H1 (cell line): ENCODE results near the gene GNAL. TPM values are rescaled to one million over a fixed set of nuclear protein-coding genes. Genes with fewer than 3 reads are reported as not detected.

Experiments used
- CTCF ChIA-PET: fragments of 300-600 bp; sonication (Branson Sonifier 250); formaldehyde crosslinking; loops from one replicate; lab custom pipeline; 2021; ENCODE audit not compliant: partially characterized antibody; lab: Charles Lee
- POLR2A ChIA-PET: fragments of 300-600 bp; sonication (Branson Sonifier 250); formaldehyde crosslinking; loops from one replicate; lab custom pipeline; 2021; ENCODE audit warnings: inconsistent platforms; ENCODE audit not compliant: partially characterized antibody; lab: Charles Lee
- DNase-seq, 2 experiments: peaks; one replicate each; pipeline versions ENCODE4 v3.0.0 to v3.0.0-alpha.2; 2010 to 2022; ENCODE audit warnings: low spot score in 2 of 2, low read depth in 1 of 2, mixed read lengths in 1 of 2
- FAIRE-seq: peaks from 2 replicates; lab custom pipeline; 2011; peaks lifted over from hg19 to GRCh38; lab: Jason Lieb, UNC
- H2AFZ ChIP-seq: 2 replicates; pipeline ENCODE4 v1.8.1; 2012; ENCODE audit warnings: low read length, inconsistent platforms
- H2AK5ac ChIP-seq: 2 replicates; pipeline ENCODE4 v1.6.1; 2013; ENCODE audit warnings: low read depth, low read length
- H2BK120ac ChIP-seq: replicated peaks from 2 replicates; pipeline ENCODE3; 2013; ENCODE audit warnings: low read depth, low read length, inconsistent platforms
- H2BK12ac ChIP-seq: 2 replicates; pipeline ENCODE4 v1.6.1; 2013; ENCODE audit warnings: low read depth, low read length
- H2BK15ac ChIP-seq: 2 replicates; pipeline ENCODE4 v1.6.1; 2013; ENCODE audit warnings: low read length
- H2BK20ac ChIP-seq: 2 replicates; pipeline ENCODE4 v1.6.1; 2013; ENCODE audit warnings: low read length
- H2BK5ac ChIP-seq: 2 replicates; pipeline ENCODE4 v1.6.1; 2013; ENCODE audit warnings: low read depth, low read length
- H3K14ac ChIP-seq: 2 replicates; pipeline ENCODE4 v1.6.1; 2013; ENCODE audit warnings: inconsistent platforms; ENCODE audit not compliant: insufficient read length
- H3K18ac ChIP-seq: 2 replicates; pipeline ENCODE4 v1.6.1; 2013; ENCODE audit warnings: low read length; ENCODE audit errors: extremely low read depth
- H3K23ac ChIP-seq: 2 replicates; pipeline ENCODE4 v1.6.1; 2013; ENCODE audit warnings: inconsistent platforms; ENCODE audit not compliant: insufficient read length
- H3K23me2 ChIP-seq: 2 replicates; pipeline ENCODE4 v1.6.1; 2013; ENCODE audit warnings: low read depth, low read length
- H3K27ac ChIP-seq: 2 replicates; pipeline ENCODE4 v1.6.1; 2011; ENCODE audit warnings: low read depth, low read length, inconsistent platforms
- H3K27me3 ChIP-seq, 4 experiments: replicated peaks in 1 of 4; 1 replicate in 1 of 4; 2 replicates in 3 of 4; pipeline versions ENCODE4 v1.6.1 to v1.8.1; 2011 to 2013; ENCODE audit warnings: low read length in 3 of 4, mild to moderate bottlenecking in 3 of 4, inconsistent platforms in 2 of 4, mixed read lengths in 2 of 4, moderate library complexity in 1 of 4; ENCODE audit not compliant: control insufficient read depth in 3 of 4, insufficient read depth in 3 of 4; ENCODE audit errors: extremely low read depth in 1 of 4
- H3K36me3 ChIP-seq, 4 experiments: 2 replicates each; pipeline versions ENCODE4 v1.6.1 to v1.8.1; 2011 to 2013; ENCODE audit warnings: mild to moderate bottlenecking in 4 of 4, low read length in 3 of 4, moderate library complexity in 2 of 4, control low read depth in 1 of 4, inconsistent platforms in 1 of 4; ENCODE audit not compliant: insufficient read depth in 4 of 4, control insufficient read depth in 2 of 4
- H3K4ac ChIP-seq: replicated peaks from 2 replicates; pipeline ENCODE3; 2013; ENCODE audit warnings: low read length, low read depth, mixed read lengths, inconsistent platforms; ENCODE audit not compliant: insufficient read length
- H3K4me1 ChIP-seq, 4 experiments: replicated peaks in 1 of 4; 1 replicate in 1 of 4; 2 replicates in 3 of 4; pipeline versions ENCODE4 v1.6.1 to v1.8.1; 2011 to 2013; ENCODE audit warnings: low read length in 3 of 4, inconsistent platforms in 2 of 4, mixed read lengths in 1 of 4; ENCODE audit not compliant: insufficient read depth in 4 of 4, control insufficient read depth in 3 of 4
- H3K4me2 ChIP-seq, 2 experiments: 2 replicates each; pipeline versions ENCODE4 v1.6.1 to v1.8.1; 2011 to 2013; ENCODE audit warnings: low read depth in 2 of 2, low read length in 2 of 2, control low read depth in 1 of 2, inconsistent platforms in 1 of 2, mild to moderate bottlenecking in 1 of 2; ENCODE audit not compliant: insufficient read depth in 1 of 2
- H3K4me3 ChIP-seq, 4 experiments: fragments of 200-600, 300-600 bp in 1 of 4; sonication (generic), shearing (Covaris generic), sonication (Bioruptor Twin) in 1 of 4; 2 replicates each; pipeline versions ENCODE4 v1.5.1 to v1.8.1; 2011 to 2016; ENCODE audit warnings: low read length in 4 of 4, low read depth in 3 of 4, control low read depth in 2 of 4, inconsistent platforms in 2 of 4, mild to moderate bottlenecking in 2 of 4, mixed read lengths in 1 of 4, moderate library complexity in 1 of 4; ENCODE audit not compliant: insufficient read depth in 2 of 4; ENCODE audit errors: extremely low read depth in 1 of 4
- H3K56ac ChIP-seq: replicated peaks from 2 replicates; pipeline ENCODE3; 2013; ENCODE audit warnings: low read depth, mild to moderate bottlenecking, mixed read lengths, low read length, inconsistent platforms; ENCODE audit not compliant: insufficient read length
- H3K79me1 ChIP-seq: 2 replicates; pipeline ENCODE4 v1.6.1; 2013; ENCODE audit warnings: low read depth, low read length, control low read depth
- H3K79me2 ChIP-seq, 2 experiments: 2 replicates each; pipeline versions ENCODE4 v1.6.1 to v1.8.1; 2012 to 2013; ENCODE audit warnings: low read length in 2 of 2, mild to moderate bottlenecking in 2 of 2, inconsistent platforms in 1 of 2; ENCODE audit not compliant: insufficient read depth in 2 of 2, control insufficient read depth in 1 of 2
- H3K9ac ChIP-seq, 4 experiments: replicated peaks in 1 of 4; 1 replicate in 1 of 4; 2 replicates in 3 of 4; pipeline versions ENCODE4 v1.6.1 to v1.8.1; 2011 to 2013; ENCODE audit warnings: low read depth in 3 of 4, low read length in 3 of 4, control low read depth in 2 of 4, mild to moderate bottlenecking in 2 of 4, moderate library complexity in 2 of 4, inconsistent platforms in 1 of 4; ENCODE audit errors: extremely low read depth in 1 of 4
- H3K9me3 ChIP-seq, 2 experiments: 2 replicates each; pipeline versions ENCODE4 v1.6.1 to v1.8.1; 2012 to 2013; ENCODE audit warnings: mild to moderate bottlenecking in 2 of 2, moderate library complexity in 2 of 2, control low read depth in 1 of 2, inconsistent platforms in 1 of 2, low read depth in 1 of 2, low read length in 1 of 2, mixed read lengths in 1 of 2; ENCODE audit not compliant: insufficient read depth in 2 of 2
- H4K20me1 ChIP-seq, 2 experiments: replicated peaks in 1 of 2; 2 replicates each; pipeline versions ENCODE3 to v1.8.1; 2011 to 2013; ENCODE audit warnings: inconsistent platforms in 2 of 2, low read length in 2 of 2, mild to moderate bottlenecking in 1 of 2; ENCODE audit not compliant: insufficient read depth in 2 of 2, control insufficient read depth in 1 of 2
- H4K5ac ChIP-seq: 2 replicates; pipeline ENCODE4 v1.6.1; 2013; ENCODE audit warnings: low read length, low read depth, mixed read lengths, inconsistent platforms; ENCODE audit not compliant: insufficient read length
- H4K8ac ChIP-seq: 2 replicates; pipeline ENCODE4 v1.8.0; 2013; ENCODE audit warnings: mild to moderate bottlenecking, moderate library complexity, low read length, inconsistent platforms; ENCODE audit not compliant: insufficient read depth; ENCODE audit errors: extremely low read depth
- H4K91ac ChIP-seq: replicated peaks from 2 replicates; pipeline ENCODE3; 2013; ENCODE audit warnings: low read length, mixed read lengths, inconsistent platforms; ENCODE audit not compliant: insufficient read length
- HDAC2 ChIP-seq, 2 experiments: fragments of 300-600 bp in 1 of 2; sonication (generic) in 1 of 2; IDR thresholded peaks; 2 replicates each; pipeline ENCODE4 v1.6.1; 2011 to 2012; ENCODE audit warnings: low read depth in 2 of 2, low read length in 2 of 2, mild to moderate bottlenecking in 2 of 2, moderate library complexity in 2 of 2, borderline replicate concordance in 1 of 2, inconsistent platforms in 1 of 2
- SIRT6 ChIP-seq: IDR thresholded peaks from one replicate; pipeline ENCODE4 v1.7.1; 2012; ENCODE audit warnings: low read length, inconsistent platforms
- YY1 ChIP-seq: IDR thresholded peaks from 2 replicates; pipeline ENCODE4 v1.6.1; 2011; ENCODE audit warnings: low read depth, mild to moderate bottlenecking, low read length
- WGBS, 2 experiments: shearing (Covaris generic) in 1 of 2; methylation state at CpG; one replicate each; pipeline versions ENCODE4 v1.1.6 to v1.1.7; 2013 to 2015; ENCODE audit warnings: low lambda C conversion rate in 2 of 2, mixed read lengths in 2 of 2, inconsistent platforms in 1 of 2, low coverage in 1 of 2, missing lambda C conversion rate in 1 of 2; ENCODE audit not compliant: insufficient replicate concordance in 2 of 2, insufficient coverage in 1 of 2, insufficient read length in 1 of 2; ENCODE audit errors: extremely low coverage in 1 of 2, missing lambda C conversion rate in 1 of 2; 5-methylcytosine and 5-hydroxymethylcytosine counted together
- polyA plus RNA-seq, 7 experiments: library from polyadenylated mRNA; depleted of rRNA in 3 of 7; stranded (reverse) in 5 of 7; unstranded in 2 of 7; fragments of >200 nt in 5 of 7; fragments of 200-250 nt in 2 of 7; gene quantifications; 1 replicate in 5 of 7; 2 replicates in 1 of 7; 4 replicates in 1 of 7; pipeline versions ENCODE4 v1.2.1 to v1.2.3, GENCODE V29; 2011 to 2013; ENCODE audit warnings: missing spikeins in 2 of 7, mixed read lengths in 2 of 7
- total RNA-seq: library from RNA; stranded (reverse); fragmentation: NEBNext Ultra II Directional; extraction: Animal tissue kit (Norgen Biotek cat#: 25700); gene quantifications from 2 replicates; pipeline ENCODE4 v1.2.1, GENCODE V29; 2021
- TF ChIP-seq, protein P1 (sequence below), 3 experiments: IDR thresholded peaks; 1 replicate in 2 of 3; 2 replicates in 1 of 3; pipeline versions ENCODE4 v1.5.1 to v1.6.1; 2011; ENCODE audit warnings: low read length in 3 of 3, mild to moderate bottlenecking in 3 of 3, inconsistent platforms in 2 of 3, low read depth in 1 of 3, moderate library complexity in 1 of 3; ENCODE audit not compliant: insufficient read depth in 1 of 3; ENCODE audit errors: control extremely low read depth in 1 of 3

GNAL gene
- total and polyA plus RNA-seq, 2 of the 8 experiments (the other 6 are each of a cell fraction or from before 2014, with no cell fraction given): 13.2 to 18.3 TPM

DNA sequence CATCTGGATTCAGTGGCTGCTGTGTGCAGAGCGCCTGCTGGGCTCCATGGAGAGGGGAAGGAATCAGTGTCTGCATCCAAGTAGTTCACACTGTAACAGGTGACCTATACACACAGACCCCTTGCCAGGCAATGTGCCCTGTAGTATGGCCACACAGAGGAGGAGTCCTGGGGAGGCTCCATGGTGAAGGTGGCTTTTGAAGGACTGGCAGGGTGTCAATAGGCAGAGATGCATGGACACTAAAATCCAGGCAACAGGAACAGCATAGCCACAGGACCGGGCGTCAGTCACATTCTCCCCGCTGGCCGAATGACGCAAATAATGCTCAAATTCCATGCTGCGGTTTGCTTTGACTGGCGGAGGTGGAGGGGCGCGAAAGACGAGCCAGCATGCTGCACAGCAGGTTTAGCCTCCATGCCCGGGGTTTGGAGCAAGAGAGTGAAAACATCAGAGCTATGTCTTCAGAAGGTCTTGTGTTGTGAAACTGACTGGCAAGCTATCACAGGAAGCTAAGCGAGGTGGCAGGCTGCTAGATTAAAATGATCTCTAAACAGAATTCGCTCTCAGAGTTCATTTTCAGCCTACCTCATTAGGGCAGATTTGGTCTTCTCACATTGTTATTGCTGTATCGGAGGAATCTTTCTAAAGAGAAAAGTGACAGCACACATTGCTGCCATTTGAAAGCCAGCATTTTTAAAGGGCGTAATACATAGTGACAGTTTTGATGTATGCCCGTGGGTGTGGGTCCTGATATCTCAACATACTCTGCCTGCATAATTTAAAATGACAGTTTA is 161.0 kb downstream of the GNAL start:
- WGBS, 2 experiments: 82% methylated on average over 17 of the region's 17 CpGs; no CpG with 5 or more reads in 1 of the 2 experiments
- Histone ChIP-seq H3K4ac (no peak overlapping the region), H3K56ac (no peak overlapping the region), H3K9me3 (no peaks in the 10 kb centered on the region), H3K27me3 (no peaks in the 10 kb centered on the region), H2BK15ac (peak overlapping the region; percentile 54; the same call in 1 of the 2 replicates), H4K5ac (no peak overlapping the region), H3K27ac (no peak overlapping the region), H4K20me1 (peaks cover 0 to 9% of the 10 kb centered on the region in 2 experiments), H2BK12ac (0 out of 2 replicates have a peak overlapping the region, but pooled peaks have one; percentile 1), H2BK20ac (no peak overlapping the region), H3K4me1 (peaks cover 3 to 5% (median 4%) of the 10 kb centered on the region in 4 experiments; a peak in 5 of 7 replicates), H2AK5ac (no peak overlapping the region), H3K9ac (no peak overlapping the region), H3K4me2 (peak overlapping the region; percentile 60 to 79; a peak in 2 of 4 replicates), H2AFZ (peak overlapping the region; percentile 28; the same call in 1 of the 2 replicates), H4K8ac (peak overlapping the region; percentile 62; the same call in 1 of the 2 replicates), H2BK5ac (no peak overlapping the region), H3K4me3 (peak overlapping the region in 1 of 4 experiments; percentile 91; a peak in 4 of 8 replicates), H3K79me2 (peaks cover 8 to 24% of the 10 kb centered on the region in 2 experiments; a peak in 3 of 4 replicates), H2BK120ac (no peak overlapping the region), H3K23me2 (no peaks in the 10 kb centered on the region; the same call in 1 of the 2 replicates), H3K36me3 (no peaks in the 10 kb centered on the region), H4K91ac (peak overlapping the region; percentile 20), H3K18ac (no peak overlapping the region), H3K79me1 (0 out of 2 replicates have a peak, but pooled peaks cover 3% of the 10 kb centered on the region), H3K23ac (no peak overlapping the region), H3K14ac (no peak overlapping the region)
- ChIA-PET POLR2A (interaction anchor here (0.9 to 1.5 kb wide), 3 partner anchors 9 to 40 kb away, joined by 3 to 5 read pairs (median 3); no protein-coding TSS in a partner anchor), CTCF (interaction anchor here (0.6 to 2.6 kb wide), 7 partner anchors 10 to 89 kb away, joined by 3 to 7 read pairs (median 3); no protein-coding TSS in a partner anchor)
- TF ChIP-seq, protein P1, sequence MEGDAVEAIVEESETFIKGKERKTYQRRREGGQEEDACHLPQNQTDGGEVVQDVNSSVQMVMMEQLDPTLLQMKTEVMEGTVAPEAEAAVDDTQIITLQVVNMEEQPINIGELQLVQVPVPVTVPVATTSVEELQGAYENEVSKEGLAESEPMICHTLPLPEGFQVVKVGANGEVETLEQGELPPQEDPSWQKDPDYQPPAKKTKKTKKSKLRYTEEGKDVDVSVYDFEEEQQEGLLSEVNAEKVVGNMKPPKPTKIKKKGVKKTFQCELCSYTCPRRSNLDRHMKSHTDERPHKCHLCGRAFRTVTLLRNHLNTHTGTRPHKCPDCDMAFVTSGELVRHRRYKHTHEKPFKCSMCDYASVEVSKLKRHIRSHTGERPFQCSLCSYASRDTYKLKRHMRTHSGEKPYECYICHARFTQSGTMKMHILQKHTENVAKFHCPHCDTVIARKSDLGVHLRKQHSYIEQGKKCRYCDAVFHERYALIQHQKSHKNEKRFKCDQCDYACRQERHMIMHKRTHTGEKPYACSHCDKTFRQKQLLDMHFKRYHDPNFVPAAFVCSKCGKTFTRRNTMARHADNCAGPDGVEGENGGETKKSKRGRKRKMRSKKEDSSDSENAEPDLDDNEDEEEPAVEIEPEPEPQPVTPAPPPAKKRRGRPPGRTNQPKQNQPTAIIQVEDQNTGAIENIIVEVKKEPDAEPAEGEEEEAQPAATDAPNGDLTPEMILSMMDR (IDR thresholded peaks at IDR 0.05; ENCODE audit: control extremely low read depth in 1 of 3, insufficient read depth in 1 of 3, low read depth in 1 of 3, low read length in 3 of 3): no peak
- TF ChIP-seq YY1 (no peak), SIRT6 (no peak), HDAC2 (IDR thresholded peaks at IDR 0.05; ENCODE audit: borderline replicate concordance in 1 of 2, low read depth in 2 of 2, low read length in 2 of 2) (no peak)
- no peak for FAIRE-seq
- peak in 1 of 2 experiments; percentile 49 for DNase-seq
